GM19324 (cell line): ENCODE results near the gene TFDP1.
"Not testable (repeated sequence)": the region's sequence is repeated elsewhere in the genome, so short reads cannot be mapped to it uniquely, and the experiment has no call there.

Experiments used
- ATAC-seq: cut with Tn5 transposase; IDR thresholded peaks from one replicate; pipeline ENCODE4 v1.9.1; 2021; ENCODE audit warnings: mild to moderate bottlenecking, moderate library complexity; ENCODE audit not compliant: unreplicated experiment, low FRiP score

The TFDP1 gene

DNA sequence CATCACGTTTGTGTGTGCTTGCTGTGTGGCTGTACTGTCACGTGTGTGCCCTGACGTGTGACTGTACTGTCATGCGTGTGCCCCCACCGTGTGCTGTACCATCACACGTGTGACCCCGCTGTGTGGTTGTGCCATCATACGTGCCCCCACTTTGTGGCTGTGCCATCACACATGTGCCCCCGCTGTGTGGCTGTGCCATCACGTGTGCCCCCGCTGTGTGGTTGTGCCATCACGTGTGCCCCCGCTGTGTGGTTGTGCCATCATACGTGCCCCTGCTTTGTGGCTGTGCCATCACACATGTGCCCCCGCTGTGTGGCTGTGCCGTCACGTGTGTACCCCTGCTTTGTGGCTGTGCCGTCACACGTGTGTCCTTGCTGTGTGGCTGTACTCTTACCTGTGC, 25.7 kb downstream of the TFDP1 start:
- no peak for ATAC-seq

DNA sequence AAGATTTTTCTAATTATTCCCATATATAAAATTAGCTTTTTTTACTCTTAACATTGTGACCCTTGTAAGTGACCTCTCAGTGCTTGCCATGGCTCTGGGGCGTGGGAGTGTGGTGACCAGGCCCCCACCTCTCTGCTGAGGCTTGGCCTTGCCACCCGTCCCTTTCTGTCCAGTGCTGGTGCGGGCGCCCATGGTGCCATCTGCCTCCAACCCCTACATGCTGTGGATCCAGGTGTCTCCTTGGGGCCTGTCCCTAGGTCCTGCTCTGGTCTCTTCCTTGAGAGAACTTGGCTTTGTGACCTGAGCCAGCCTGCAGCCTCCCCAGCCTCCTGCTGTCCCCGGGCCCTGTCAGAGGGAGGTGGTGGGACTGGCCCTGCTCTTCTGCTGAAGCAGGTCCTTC, 27.4 kb downstream of the TFDP1 start:
- no peak for ATAC-seq

DNA sequence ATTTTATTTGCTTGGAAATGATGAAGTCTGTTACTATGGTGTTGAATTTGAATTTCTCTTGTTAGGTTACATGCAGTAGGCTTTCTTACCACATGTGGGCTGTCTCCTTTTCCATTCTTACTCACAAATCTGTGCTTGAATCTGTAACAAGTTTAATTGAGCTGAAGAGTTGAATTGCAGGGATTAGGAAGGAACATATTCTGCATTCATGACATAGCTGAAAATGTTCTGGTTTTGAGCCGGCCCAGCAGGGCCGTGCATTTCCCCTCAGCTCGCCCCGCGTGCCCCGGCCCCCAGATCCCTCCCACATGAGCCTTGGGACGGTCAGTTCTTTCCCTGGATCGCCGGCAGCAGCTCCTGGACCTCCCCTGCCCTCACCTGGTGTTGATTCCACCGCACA, 28.1 kb downstream of the TFDP1 start:
- ATAC-seq, result no peak

DNA sequence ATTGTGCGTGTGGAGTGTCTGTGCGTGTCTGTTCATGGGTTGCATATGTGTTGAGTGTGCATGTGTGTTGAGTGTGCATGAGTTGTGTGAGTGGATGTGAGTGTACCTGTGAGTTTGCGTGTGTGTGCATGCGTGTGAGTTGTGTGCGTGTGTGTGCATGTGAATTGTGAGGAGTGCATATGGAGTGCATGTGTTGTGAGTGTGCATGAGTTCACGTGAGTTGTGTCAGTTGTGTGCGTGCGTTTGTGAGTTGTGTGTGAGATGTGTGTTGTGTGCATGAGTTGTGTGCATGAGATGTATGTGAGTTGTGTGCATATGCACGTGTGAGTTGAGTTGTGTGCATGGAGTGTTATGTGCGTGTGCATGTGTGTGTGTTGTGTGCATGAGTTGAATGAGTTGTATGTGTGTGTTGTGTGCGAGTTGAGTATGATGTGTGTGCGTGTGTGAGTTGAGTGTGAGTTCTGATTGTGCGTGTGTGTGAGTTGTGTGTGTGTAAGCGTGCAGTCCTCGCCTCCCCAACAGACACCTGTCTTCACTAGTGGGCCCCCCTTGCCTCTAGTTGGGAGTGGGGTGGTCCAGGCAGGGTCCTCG, 29.3 kb downstream of the TFDP1 start:
- ATAC-seq, result no peak

DNA sequence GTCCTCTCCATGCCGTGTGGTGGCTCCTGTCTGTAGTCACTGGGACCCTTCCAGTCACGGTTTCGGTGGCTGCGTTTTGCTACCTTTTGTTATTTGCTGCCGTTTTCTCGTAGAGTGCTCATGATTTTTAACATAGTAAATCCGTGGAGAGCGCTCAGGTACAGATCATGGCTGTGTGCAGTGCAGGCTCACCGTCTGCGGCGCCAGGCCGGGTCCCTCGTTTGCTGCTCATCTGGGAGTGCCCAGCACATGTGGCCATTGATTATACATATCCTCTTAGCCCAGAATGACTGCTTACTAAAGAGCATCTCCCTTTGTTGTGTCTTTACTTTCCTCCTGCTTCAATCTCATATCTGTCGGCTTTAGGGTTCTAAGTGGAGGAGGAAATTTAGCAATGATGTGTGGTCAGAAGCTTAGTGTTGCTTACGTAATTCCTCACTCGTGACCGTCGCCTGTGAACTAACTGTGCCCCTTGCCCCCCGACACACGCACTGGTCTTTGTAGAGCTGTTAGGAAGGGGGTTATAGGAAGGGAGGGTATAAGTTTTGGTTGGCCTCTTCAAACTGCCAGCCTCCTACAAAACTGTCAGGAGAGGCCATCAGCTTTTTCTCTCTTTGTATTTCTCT, 31.8 kb downstream of the TFDP1 start:
- ATAC-seq, result no peak

DNA sequence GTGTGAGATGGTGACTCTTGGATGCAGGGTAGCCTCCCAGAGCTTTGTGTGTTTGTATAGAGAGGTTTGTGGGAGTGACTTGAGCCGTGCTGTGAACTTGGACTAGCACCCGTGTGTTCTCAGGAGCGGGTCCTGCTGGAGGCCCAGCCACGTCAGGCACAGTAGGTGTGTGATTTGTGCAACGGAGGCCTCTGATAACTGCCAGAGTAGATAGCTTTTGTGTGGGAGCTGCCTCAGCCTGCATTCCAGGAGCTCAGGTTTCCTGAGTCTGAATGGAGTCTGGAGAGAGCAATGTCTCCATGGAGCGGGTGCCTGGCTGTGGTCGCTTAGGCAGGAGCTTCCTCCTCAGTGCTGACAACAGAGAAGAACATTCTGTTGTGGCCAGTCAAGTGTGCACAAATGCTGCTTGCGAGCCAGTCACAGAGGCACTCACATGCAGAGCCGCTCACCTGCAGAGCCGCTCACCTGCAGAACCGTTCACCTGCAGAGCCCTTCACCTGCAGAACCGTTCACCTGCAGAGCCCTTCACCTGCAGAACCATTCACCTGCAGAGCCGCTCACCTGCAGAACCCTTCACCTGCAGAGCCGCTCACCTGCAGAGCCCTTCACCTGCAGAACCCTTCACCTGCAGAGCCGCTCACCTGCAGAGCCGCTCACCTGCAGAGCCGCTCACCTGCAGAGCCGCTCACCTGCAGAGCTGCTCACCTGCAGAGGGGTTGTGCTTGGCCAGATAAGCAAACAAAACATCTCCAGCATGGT, 32.6 kb downstream of the TFDP1 start:
- no peak for ATAC-seq

DNA sequence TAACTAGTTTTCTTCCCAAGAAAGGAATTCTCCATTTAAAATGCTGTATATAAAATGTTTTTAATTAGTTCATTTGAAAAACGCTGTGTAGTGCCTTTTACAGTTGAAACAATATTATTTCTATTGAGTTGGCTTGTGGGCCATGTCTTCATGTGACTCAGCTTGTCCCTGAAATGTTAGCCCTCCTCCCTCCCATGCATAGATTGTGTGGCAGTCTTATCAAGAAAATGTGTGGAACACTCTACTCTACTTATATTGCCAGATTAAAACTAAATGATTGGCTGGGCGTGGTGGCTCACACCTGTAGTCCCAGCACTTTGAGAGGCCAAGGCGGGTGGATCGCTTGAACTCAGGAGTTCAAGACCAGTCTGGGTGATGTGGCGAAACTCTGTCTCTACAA, 33.4 kb downstream of the TFDP1 start:
- no peak for ATAC-seq

DNA sequence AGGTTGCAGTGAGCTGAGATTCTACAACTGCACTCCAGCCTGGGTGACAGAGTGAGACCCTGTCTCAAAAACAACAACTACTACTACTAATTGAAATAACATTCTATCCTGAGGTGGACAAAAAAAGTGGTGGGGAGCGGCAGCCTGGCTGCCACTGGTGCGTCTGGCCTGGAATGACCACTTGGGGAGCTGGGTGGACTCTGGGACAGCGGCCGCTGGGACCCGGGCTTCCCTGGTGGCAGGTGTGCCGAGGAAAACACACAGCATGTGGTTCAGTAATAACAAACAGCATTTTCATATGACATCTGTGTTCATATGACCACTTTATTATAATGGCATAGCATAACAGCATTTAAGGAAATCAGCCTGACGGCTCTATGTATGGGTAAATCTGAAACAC, 33.9 kb downstream of the TFDP1 start:
- no peak for ATAC-seq

DNA sequence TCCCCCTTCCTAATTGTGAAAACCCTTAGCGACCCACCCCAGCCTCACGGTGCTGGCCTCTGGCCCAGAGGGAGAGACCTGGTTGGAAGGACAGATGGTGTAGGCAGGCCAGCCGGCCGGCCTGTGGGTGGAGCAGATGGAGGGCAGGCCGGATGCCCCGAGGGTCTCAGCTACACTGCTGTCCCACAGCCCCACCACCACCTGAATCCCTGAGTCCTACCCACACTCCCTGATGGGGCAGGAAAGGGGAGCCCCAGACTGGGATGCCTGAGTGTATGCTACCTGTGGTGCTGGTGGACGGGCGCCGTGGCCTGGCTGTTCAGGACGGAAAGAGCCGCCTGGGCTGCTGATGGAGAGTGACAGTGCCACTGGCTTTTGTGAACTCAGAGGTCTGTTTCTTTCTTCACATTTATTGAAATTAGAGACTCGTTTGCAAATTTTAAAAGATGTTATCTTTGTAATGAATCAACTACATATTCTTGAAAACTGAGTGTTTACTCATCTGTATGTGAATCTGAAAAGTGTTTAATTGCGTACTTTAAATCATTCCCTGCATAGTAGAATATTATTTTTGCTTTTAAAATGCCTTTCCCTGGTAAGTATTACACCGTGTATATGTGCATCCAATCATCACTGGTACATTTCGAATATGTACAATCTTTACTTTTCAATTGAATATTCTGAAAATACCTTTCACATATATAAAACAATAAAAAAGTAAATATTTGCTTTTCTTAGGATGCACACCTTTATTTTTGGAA, 35.7 kb downstream of the TFDP1 start:
- no peak for ATAC-seq

DNA sequence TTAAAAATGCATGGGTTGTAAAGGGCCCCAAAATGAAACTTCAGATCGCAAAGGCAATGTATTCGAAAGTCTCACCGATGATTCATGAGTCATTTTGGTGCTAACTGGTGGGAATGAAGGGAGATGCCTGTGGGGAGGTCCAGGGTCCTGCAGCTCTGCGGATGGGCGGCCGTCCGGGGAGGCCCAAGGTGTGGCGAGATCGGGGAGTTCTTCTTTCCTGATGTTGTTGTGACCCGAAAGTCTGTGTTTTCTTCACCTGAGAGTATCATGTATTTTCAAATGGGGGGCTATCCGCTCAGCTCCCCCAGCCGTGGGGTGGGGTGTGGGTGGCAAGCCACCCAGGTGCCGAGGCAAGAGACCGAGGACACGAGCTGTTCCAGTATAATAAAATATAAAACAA, 36.5 kb downstream of the TFDP1 start:
- ATAC-seq, result no peak

DNA sequence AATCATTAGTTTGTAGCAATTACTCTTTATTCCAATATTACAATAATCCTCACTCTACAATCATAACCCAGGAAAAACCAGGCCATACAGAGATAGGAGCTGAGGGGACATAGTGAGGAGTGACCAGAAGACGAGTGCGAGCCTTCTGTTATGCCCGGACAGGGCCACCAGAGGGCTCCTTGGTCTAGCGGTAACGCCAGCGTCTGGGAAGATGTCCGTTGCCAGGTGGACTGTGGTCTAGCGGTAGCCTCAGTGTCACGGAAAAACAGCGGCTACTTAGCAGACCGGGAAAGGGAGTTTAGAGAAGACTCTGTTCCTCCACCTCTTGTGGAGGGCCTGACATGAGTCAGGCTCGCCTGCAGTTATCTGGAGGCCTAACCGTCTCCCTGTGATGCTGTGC, 36.9 kb downstream of the TFDP1 start:
- ATAC-seq, result not testable (repeated sequence)

DNA sequence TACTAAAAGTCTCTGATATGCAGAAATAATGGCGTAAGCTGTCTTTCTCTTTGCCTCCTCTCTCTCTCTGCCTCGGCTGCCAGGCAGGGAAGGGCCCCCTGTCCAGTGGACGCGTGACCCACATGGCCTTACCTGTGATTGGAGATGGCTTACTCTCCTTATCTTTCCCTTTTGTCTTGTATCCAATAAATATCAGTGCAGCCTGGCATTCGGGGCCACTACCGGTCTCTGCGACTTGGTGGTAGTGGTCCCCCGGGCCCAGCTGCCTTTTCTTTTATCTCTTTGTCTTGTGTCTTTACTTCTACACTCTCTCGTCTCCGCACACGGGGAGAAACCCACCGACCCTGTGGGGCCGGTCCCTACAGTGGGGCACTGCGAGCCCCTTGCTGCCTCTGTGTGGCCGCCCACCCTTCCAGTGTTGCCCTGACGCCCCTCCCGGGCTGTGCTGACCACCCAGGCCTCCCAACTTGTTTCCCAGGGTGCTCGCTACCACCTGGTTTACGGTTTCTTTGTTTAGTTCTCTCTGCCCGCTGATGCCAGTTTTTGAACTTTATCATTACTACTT, 37.5 kb downstream of the TFDP1 start:
- ATAC-seq, result not testable (repeated sequence)

DNA sequence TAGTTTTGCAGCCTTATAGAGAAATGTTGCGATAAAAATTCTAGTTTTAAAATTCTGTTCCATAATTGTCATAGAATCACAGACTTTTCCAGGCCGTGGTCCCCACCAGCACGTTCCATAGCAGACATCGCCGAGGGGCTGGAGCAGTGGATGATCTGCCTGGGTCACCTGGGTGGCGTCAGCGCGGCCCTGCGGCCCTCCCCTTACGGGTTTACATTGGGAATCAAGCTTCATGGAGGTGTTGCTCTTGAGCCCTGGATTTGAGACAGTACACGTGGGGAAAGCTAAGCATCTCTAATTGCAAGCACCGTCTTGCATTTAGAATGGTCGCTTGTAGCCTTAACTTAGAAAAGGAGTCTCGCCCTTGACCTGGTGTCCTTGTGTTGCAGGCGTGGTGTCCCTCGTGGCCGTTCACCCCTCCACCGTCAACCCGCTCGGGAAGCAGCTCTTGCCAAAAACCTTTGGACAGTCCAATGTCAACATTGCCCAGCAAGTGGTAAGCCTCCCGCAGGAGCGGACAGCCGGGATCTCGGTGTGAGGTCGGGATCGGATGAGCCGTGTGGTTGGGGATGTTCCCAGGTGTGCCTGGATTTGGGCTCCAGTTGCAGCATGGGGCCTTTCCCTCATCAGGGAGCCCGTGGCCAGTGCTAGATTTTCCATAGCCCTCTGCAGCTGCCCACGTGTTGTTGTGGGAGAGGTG, 38.4 kb downstream of the TFDP1 start:
- ATAC-seq, result no peak

DNA sequence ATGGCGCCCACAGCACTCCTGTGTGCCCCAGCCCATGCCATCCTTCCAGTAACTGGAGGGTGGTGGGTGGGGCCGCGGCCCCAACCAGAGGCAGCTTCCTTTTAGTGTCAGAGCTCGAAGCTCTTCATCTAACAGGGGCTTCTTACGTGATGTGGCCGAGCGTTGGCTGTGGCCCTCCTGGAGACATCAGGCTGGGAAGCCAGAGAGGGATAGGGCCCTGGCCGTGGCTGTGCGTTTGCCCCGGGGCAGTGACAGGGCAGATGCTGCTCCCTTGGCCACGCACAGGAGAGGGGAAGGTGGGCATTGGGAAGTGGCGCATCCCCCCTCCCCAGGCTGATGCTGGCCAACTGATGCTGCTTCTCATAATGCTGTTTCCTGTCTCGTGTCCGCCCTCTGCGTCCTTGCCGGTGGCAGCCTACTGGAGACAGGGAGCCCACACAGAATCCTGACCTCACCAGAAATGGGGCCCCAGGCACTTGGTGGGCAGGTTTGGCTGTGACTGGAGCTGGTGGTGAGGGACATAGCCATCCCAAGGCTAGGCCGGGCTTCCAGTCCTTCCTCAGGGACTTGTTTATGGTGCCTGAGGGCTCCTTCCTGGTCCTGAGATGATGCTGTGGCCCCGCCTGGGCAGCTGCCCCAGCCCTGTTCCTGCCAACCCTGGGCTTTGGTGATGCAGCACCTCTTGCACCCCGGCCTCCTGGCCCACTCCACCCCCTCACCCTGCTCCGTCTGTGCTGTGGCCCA, 39.1 kb downstream of the TFDP1 start:
- no peak for ATAC-seq

DNA sequence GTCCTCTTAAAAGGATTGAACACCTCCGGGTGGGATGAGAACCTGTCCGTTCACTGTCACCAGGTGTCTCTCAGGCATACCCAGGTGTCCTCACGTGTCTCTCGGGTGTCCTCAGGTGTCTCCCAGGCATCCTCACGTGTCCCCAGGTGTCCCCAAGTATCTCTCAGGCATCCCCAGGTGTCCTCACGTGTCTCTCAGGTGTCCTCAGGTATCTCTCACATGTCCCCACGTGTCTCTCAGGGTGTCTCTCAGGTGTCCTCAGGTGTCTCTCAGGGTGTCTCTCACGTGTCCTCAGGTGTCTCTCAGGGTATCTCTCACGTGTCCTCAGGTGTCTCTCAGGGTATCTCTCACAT, 39.7 kb downstream of the TFDP1 start:
- no peak for ATAC-seq

DNA sequence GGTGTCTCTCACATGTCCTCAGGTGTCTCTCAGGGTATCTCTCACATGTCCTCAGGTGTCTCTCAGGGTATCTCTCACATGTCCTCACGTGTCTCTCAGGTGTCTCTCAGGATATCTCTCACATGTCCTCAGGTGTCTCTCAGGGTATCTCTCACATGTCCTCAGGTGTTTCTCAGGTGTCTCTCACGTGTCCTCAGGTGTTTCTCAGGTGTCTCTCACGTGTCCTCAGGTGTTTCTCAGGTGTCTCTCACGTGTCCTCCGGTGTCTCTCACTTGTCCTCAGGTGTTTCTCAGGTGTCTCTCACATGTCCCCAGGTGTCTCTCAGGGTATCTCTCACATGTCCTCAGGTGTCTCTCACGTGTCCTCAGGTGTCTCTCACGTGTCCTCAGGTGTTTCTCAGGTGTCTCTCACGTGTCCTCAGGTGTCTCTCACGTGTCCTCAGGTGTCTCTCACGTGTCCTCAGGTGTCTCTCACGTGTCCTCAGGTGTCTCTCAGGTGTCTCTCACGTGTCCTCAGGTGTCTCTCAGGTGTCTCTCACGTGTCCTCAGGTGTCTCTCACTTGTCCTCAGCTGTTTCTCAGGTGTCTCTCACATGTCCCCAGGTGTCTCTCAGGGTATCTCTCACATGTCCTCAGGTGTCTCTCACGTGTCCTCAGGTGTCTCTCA, 40.2 kb downstream of the TFDP1 start:
- ATAC-seq, result not testable (repeated sequence)

DNA sequence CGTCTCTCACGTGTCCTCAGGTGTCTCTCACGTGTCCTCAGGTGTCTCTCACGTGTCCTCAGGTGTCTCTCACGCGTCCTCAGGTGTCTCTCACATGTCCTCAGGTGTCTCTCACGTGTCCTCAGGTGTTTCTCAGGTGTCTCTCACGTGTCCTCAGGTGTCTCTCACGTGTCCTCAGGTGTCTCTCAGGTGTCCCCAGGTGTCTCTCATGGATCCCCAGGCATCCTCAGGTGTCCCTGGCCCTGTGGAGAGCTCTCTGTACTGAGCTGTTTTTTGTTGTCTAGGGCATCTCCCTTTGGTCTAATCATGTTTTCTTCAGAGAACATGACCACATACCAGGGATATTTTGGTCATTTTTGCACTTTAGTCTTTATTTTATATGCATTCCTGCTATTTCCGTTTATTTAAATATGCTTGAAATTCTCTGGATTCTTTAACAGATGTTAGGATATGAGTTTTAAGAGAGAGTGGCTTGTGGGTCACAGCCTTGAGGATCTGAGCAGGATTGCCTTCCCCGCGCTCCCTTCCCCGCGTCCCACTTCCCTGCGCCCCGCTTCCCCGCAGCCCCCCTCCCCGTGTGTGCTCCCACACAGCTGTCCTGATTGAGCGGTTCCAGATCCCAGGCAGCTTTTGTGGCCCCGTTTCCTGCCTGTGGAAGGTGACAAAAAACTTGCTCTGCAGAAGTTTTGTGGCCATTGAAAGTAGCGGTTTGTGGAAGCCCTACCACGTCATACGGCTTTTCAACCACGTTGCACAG, 41.6 kb downstream of the TFDP1 start:
- no peak for ATAC-seq

DNA sequence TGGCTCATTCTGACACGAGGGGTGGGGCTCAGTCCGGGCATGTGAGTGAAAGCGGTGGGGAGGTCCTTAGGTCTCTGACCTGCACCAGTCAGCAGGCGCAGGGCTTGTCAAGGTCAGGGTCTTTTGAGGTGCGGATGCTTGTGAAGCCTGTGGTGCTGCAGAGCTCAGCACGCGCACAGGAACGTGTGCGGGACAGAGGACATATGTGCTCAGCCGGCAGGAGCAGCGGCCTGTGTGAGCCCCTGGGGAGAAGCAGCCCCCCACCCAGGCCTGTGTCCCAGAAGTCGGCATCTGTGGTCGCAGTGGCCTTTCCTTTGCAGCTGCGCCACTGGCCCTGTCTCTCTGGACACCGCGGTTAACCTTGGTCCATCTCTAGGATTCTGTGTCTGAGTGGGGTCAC, 42.6 kb downstream of the TFDP1 start:
- no peak for ATAC-seq
